ENCODE measurements around the gene VCL. TPM values are rescaled to one million over a fixed set of nuclear protein-coding genes. Genes with fewer than 3 reads are reported as not detected.

The VCL gene
- total and polyA plus RNA-seq, 5 donors from 2014 or later, result 11.4 to 39.2 (median 15.9) TPM

DNA sequence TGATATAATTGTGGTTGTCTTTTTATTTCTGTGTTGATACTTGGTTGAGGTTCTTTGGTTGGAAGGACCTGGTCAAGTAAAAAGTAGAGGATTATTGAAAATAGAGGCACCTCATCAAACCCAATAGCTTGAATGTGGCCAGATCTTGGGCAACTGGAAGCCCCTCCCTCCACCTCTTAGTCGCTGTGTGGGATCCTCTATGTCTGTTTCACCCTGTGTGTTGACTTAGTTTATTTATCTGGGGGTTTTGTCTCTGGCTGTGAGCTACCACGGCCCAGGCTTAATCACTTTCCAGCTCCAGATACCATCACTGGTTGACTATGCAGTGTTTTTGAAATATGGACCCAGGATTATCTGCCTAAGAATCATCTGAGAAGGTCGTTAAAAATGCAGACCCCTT lies 94.5 kb downstream of the VCL start:
- Histone ChIP-seq H3K27ac (ENCODE audit: insufficient read depth, low read length, poor library complexity, severe bottlenecking) (no peak overlapping the region), H3K27me3 (ENCODE audit: control insufficient read depth, insufficient read depth, low read length) (no peaks in the 10 kb centered on the region), H3K4me3 (ENCODE audit: low read depth, low read length) (no peak overlapping the region), H3K36me3 (ENCODE audit: control insufficient read depth, insufficient read depth, low read length) (peaks cover 43% of the 10 kb centered on the region), H3K4me1 (ENCODE audit: control insufficient read depth, insufficient read depth, low read length, poor library complexity, severe bottlenecking) (no peaks in the 10 kb centered on the region), H3K9me3 (ENCODE audit: control insufficient read depth in 2 of 2, low read length in 2 of 2) (no peaks in the 10 kb centered on the region)
- Mint-ChIP-seq H3K4me1 (no peaks in the 10 kb centered on the region), H3K27ac (no peak overlapping the region), H3K4me3 (no peak overlapping the region), H3K9me3 (no peaks in the 10 kb centered on the region), H3K36me3 (peaks cover 50% of the 10 kb centered on the region), H3K27me3 (no peaks in the 10 kb centered on the region)
- DNase-seq (no peak), ATAC-seq (ENCODE audit: low read depth in 2 of 2) (no peak)

GRCh38 chr10:74093530-74094164 lies 95.7 kb downstream of the VCL start:
- Mint-ChIP-seq H3K36me3 (peaks cover 57% of the 10 kb centered on the region), H3K27ac (no peak overlapping the region), H3K4me1 (no peaks in the 10 kb centered on the region), H3K9me3 (no peaks in the 10 kb centered on the region), H3K27me3 (no peaks in the 10 kb centered on the region), H3K4me3 (no peak overlapping the region)
- peaks cover 52% of the 10 kb centered on the region for H3K36me3 ChIP-seq (ENCODE audit: control insufficient read depth, insufficient read depth, low read length)
- H3K27ac ChIP-seq (ENCODE audit: insufficient read depth, low read length, poor library complexity, severe bottlenecking), result no peak overlapping the region
- no peaks in the 10 kb centered on the region for H3K9me3 ChIP-seq (ENCODE audit: control insufficient read depth in 2 of 2, low read length in 2 of 2)
- ATAC-seq (ENCODE audit: low read depth in 2 of 2), result no peak
- no peaks in the 10 kb centered on the region for H3K27me3 ChIP-seq (ENCODE audit: control insufficient read depth, insufficient read depth, low read length)
- no peak overlapping the region for H3K4me3 ChIP-seq (ENCODE audit: low read depth, low read length)
- no peak for DNase-seq
- H3K4me1 ChIP-seq (ENCODE audit: control insufficient read depth, insufficient read depth, low read length, poor library complexity, severe bottlenecking), result no peaks in the 10 kb centered on the region

- no peaks in the 10 kb centered on the region for H3K4me1 Mint-ChIP-seq
- H3K27ac Mint-ChIP-seq, result no peak overlapping the region
Observed at GRCh38 chr10:74094231-74094630, 96.3 kb downstream of the VCL start.

GRCh38 chr10:74096777-74097176 lies 98.9 kb downstream of the VCL start:
- H3K27ac ChIP-seq (ENCODE audit: insufficient read depth, low read length, poor library complexity, severe bottlenecking), result no peak overlapping the region
- ATAC-seq (ENCODE audit: low read depth in 2 of 2) (peak in 1 of 2 donors; percentile 37), DNase-seq (no peak)
- H3K9me3 ChIP-seq (ENCODE audit: control insufficient read depth in 2 of 2, low read length in 2 of 2), result no peaks in the 10 kb centered on the region
- no peaks in the 10 kb centered on the region for H3K4me1 ChIP-seq (ENCODE audit: control insufficient read depth, insufficient read depth, low read length, poor library complexity, severe bottlenecking)
- H3K4me3 ChIP-seq (ENCODE audit: low read depth, low read length), result no peak overlapping the region
- H3K9me3 Mint-ChIP-seq, result peaks cover 0 to 3% (median 0%) of the 10 kb centered on the region in 7 donors
- no peaks in the 10 kb centered on the region for H3K4me1 Mint-ChIP-seq
- peak overlapping the region in 1 of 3 donors; percentile 52 for H3K27ac Mint-ChIP-seq
- H3K36me3 ChIP-seq (ENCODE audit: control insufficient read depth, insufficient read depth, low read length), result peaks cover 51% of the 10 kb centered on the region
- H3K27me3 Mint-ChIP-seq, result no peaks in the 10 kb centered on the region
- no peak overlapping the region for H3K4me3 Mint-ChIP-seq
- no peaks in the 10 kb centered on the region for H3K27me3 ChIP-seq (ENCODE audit: control insufficient read depth, insufficient read depth, low read length)
- peaks cover 48% of the 10 kb centered on the region for H3K36me3 Mint-ChIP-seq

More at GRCh38 chr10:74094231-74094630, 96.3 kb downstream of the VCL start:
- no peak for ATAC-seq (ENCODE audit: low read depth in 2 of 2)
- Histone ChIP-seq H3K27me3 (ENCODE audit: control insufficient read depth, insufficient read depth, low read length) (no peaks in the 10 kb centered on the region), H3K27ac (ENCODE audit: insufficient read depth, low read length, poor library complexity, severe bottlenecking) (no peak overlapping the region), H3K9me3 (ENCODE audit: control insufficient read depth in 2 of 2, low read length in 2 of 2) (no peaks in the 10 kb centered on the region), H3K4me1 (ENCODE audit: control insufficient read depth, insufficient read depth, low read length, poor library complexity, severe bottlenecking) (no peaks in the 10 kb centered on the region), H3K4me3 (ENCODE audit: low read depth, low read length) (no peak overlapping the region), H3K36me3 (ENCODE audit: control insufficient read depth, insufficient read depth, low read length) (peaks cover 48% of the 10 kb centered on the region)
- Mint-ChIP-seq H3K9me3 (no peaks in the 10 kb centered on the region), H3K4me3 (no peak overlapping the region), H3K36me3 (peaks cover 55% of the 10 kb centered on the region), H3K27me3 (no peaks in the 10 kb centered on the region)
- DNase-seq, result no peak

GRCh38 chr10:74097776-74098175 lies 99.9 kb downstream of the VCL start:
- no peak overlapping the region for H3K4me3 Mint-ChIP-seq
- peaks cover 42% of the 10 kb centered on the region for H3K36me3 Mint-ChIP-seq

DNA sequence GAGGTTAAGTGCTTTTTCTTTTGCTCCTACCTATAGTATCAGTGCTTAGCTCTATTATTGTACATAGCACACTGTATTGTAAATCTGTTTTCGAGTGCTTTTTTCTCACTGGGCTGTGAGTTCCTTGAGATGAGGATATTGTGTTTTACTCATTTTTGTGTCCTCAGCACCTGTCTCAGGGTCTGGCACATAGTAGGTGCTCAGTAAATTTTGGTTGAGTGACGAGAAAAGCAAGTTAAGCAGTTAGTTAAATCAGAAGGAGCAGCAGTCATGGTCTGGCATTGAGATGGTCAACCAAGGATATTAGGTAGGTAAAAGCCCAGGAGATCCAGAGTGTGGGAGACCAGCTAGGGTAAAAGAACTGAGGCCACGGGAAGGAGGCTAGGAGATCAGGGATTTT lies 101.5 kb downstream of the VCL start:
- no peaks in the 10 kb centered on the region for H3K4me1 Mint-ChIP-seq

More at GRCh38 chr10:74097776-74098175, 99.9 kb downstream of the VCL start:
- H3K9me3 ChIP-seq (ENCODE audit: control insufficient read depth in 2 of 2, low read length in 2 of 2), result no peaks in the 10 kb centered on the region
- peaks cover 0 to 3% (median 0%) of the 10 kb centered on the region in 7 donors for H3K9me3 Mint-ChIP-seq
- H3K4me1 ChIP-seq (ENCODE audit: control insufficient read depth, insufficient read depth, low read length, poor library complexity, severe bottlenecking), result no peaks in the 10 kb centered on the region
- no peaks in the 10 kb centered on the region for H3K27me3 ChIP-seq (ENCODE audit: control insufficient read depth, insufficient read depth, low read length)
- no peaks in the 10 kb centered on the region for H3K4me1 Mint-ChIP-seq
- DNase-seq (no peak), ATAC-seq (ENCODE audit: low read depth in 2 of 2) (no peak)
- no peak overlapping the region for H3K27ac Mint-ChIP-seq
- H3K36me3 ChIP-seq (ENCODE audit: control insufficient read depth, insufficient read depth, low read length), result peaks cover 48% of the 10 kb centered on the region
- no peaks in the 10 kb centered on the region for H3K27me3 Mint-ChIP-seq
- no peak overlapping the region for H3K4me3 ChIP-seq (ENCODE audit: low read depth, low read length)
- no peak overlapping the region for H3K27ac ChIP-seq (ENCODE audit: insufficient read depth, low read length, poor library complexity, severe bottlenecking)

DNA sequence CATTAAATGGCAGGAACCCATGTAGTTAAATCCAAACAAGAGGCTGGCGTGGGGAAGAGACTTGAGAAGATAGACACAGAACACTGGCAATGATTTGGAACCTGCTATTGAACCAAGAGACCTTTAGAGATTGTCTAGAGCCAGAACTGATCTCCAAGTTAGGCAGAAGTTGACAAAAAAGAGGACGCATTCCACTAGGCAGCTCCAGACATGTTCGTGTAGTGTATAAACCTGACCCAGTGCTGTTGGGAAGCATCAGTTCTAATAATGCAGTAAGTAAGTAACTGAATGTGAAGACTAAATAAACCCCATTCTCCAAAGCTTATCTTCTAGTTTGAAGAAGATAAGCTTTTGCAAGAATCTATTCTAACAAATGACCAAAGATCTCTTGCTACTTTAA lies 101.9 kb downstream of the VCL start:
- Histone ChIP-seq H3K36me3 (ENCODE audit: control insufficient read depth, insufficient read depth, low read length) (peaks cover 50% of the 10 kb centered on the region), H3K27ac (ENCODE audit: insufficient read depth, low read length, poor library complexity, severe bottlenecking) (no peak overlapping the region), H3K4me3 (ENCODE audit: low read depth, low read length) (no peak overlapping the region), H3K4me1 (ENCODE audit: control insufficient read depth, insufficient read depth, low read length, poor library complexity, severe bottlenecking) (no peaks in the 10 kb centered on the region), H3K27me3 (ENCODE audit: control insufficient read depth, insufficient read depth, low read length) (no peaks in the 10 kb centered on the region), H3K9me3 (ENCODE audit: control insufficient read depth in 2 of 2, low read length in 2 of 2) (no peaks in the 10 kb centered on the region)
- ATAC-seq (ENCODE audit: low read depth in 2 of 2) (no peak), DNase-seq (no peak)
- Mint-ChIP-seq H3K4me1 (no peaks in the 10 kb centered on the region), H3K27ac (peak overlapping the region in 1 of 3 donors; percentile 81), H3K27me3 (no peaks in the 10 kb centered on the region), H3K36me3 (peaks cover 48% of the 10 kb centered on the region), H3K9me3 (peaks cover 0 to 3% (median 0%) of the 10 kb centered on the region in 7 donors), H3K4me3 (no peak overlapping the region)

More for the DNA sequence above, 101.5 kb downstream of the VCL start:
- no peak for ATAC-seq (ENCODE audit: low read depth in 2 of 2)
- no peaks in the 10 kb centered on the region for H3K27me3 Mint-ChIP-seq
- H3K9me3 ChIP-seq (ENCODE audit: control insufficient read depth in 2 of 2, low read length in 2 of 2), result no peaks in the 10 kb centered on the region
- no peak overlapping the region for H3K4me3 ChIP-seq (ENCODE audit: low read depth, low read length)
- no peak overlapping the region for H3K27ac ChIP-seq (ENCODE audit: insufficient read depth, low read length, poor library complexity, severe bottlenecking)
- peak overlapping the region in 2 of 3 donors; percentile 10 to 81 for H3K27ac Mint-ChIP-seq
- H3K9me3 Mint-ChIP-seq, result peaks cover 0 to 3% (median 0%) of the 10 kb centered on the region in 7 donors
- no peaks in the 10 kb centered on the region for H3K27me3 ChIP-seq (ENCODE audit: control insufficient read depth, insufficient read depth, low read length)
- H3K4me1 ChIP-seq (ENCODE audit: control insufficient read depth, insufficient read depth, low read length, poor library complexity, severe bottlenecking), result no peaks in the 10 kb centered on the region
- no peak overlapping the region for H3K4me3 Mint-ChIP-seq
- peaks cover 50% of the 10 kb centered on the region for H3K36me3 ChIP-seq (ENCODE audit: control insufficient read depth, insufficient read depth, low read length)
- H3K36me3 Mint-ChIP-seq, result peaks cover 44% of the 10 kb centered on the region
- DNase-seq, result no peak

Measured in CD4-positive, CD25-positive, alpha-beta regulatory T cell (primary cell).